Muscle of leg (tissue), 11 donors: ENCODE results near the gene ZNF236. TPM values are rescaled to one million over a fixed set of nuclear protein-coding genes. Genes with fewer than 3 reads are reported as not detected.

Experiments used
- DNase-seq: peaks from one replicate; pipeline ENCODE4 v3.0.0; 2013
- H3K27ac ChIP-seq: one replicate; pipeline ENCODE4 v1.5.1; 2013; ENCODE audit warnings: mild to moderate bottlenecking, low read length, control low read depth
- H3K27me3 ChIP-seq: one replicate; pipeline ENCODE4 v1.6.1; 2013; ENCODE audit warnings: low read length; ENCODE audit not compliant: control insufficient read depth, insufficient read depth
- H3K36me3 ChIP-seq: one replicate; pipeline ENCODE4 v1.6.1; 2013; ENCODE audit warnings: low read length; ENCODE audit not compliant: control insufficient read depth, insufficient read depth
- H3K4me1 ChIP-seq: one replicate; pipeline ENCODE4 v1.6.1; 2013; ENCODE audit warnings: low read length; ENCODE audit not compliant: control insufficient read depth, insufficient read depth
- H3K4me3 ChIP-seq: one replicate; pipeline ENCODE4 v1.5.1; 2013; ENCODE audit warnings: low read length, control low read depth
- H3K9me3 ChIP-seq: replicated peaks from 2 replicates; pipeline ENCODE4 v1.6.1; 2013; ENCODE audit warnings: low read depth, low read length; ENCODE audit not compliant: control insufficient read depth
- WGBS: methylation state at CpG from one replicate; pipeline ENCODE4 v1.1.5; 2013; ENCODE audit warnings: missing lambda C conversion rate; ENCODE audit not compliant: insufficient coverage; 5-methylcytosine and 5-hydroxymethylcytosine counted together
- polyA plus RNA-seq, 8 donors: library from polyadenylated mRNA; unstranded; fragments of 120-200 nt; gene quantifications; one replicate each; pipeline versions ENCODE4 v1.2.1 to v1.2.3, GENCODE V29; 2013; ENCODE audit warnings: inconsistent platforms in 1 of 8, low replicate concordance in 1 of 8; ENCODE audit not compliant: insufficient read length in 8 of 8, insufficient read depth in 1 of 8
- total RNA-seq: library from RNA; stranded (reverse); fragments of 120-200 nt; gene quantifications from one replicate; pipeline ENCODE4 v1.2.4, GENCODE V29; 2013

The ZNF236 gene
- total and polyA plus RNA-seq, 9 donors: 5.5 to 13.3 (median 6.1) TPM

GRCh38 chr18:76878426-76878825 lies 56.1 kb downstream of the ZNF236 start:
- WGBS: no CpG with 5 or more reads among the region's 5 CpGs
- H3K27ac ChIP-seq: no peak overlapping the region
- H3K27me3 ChIP-seq: no peaks in the 10 kb centered on the region
- no peak overlapping the region for H3K4me3 ChIP-seq
- no peaks in the 10 kb centered on the region for H3K9me3 ChIP-seq
- H3K36me3 ChIP-seq: peaks cover 36% of the 10 kb centered on the region
- H3K4me1 ChIP-seq: no peaks in the 10 kb centered on the region
- no peak for DNase-seq

- H3K36me3 ChIP-seq: peaks cover 37% of the 10 kb centered on the region
These were observed 57.7 kb downstream of the ZNF236 start for GRCh38 chr18:76880026-76880425.

GRCh38 chr18:76881744-76882143 lies 59.4 kb downstream of the ZNF236 start:
- Histone ChIP-seq H3K36me3 (peaks cover 49% of the 10 kb centered on the region), H3K27me3 (no peaks in the 10 kb centered on the region), H3K9me3 (no peaks in the 10 kb centered on the region), H3K27ac (no peak overlapping the region), H3K4me1 (no peaks in the 10 kb centered on the region), H3K4me3 (no peak overlapping the region)
- DNase-seq: no peak
- WGBS: 89% methylated on average over 4 of the region's 4 CpGs

More at GRCh38 chr18:76880026-76880425, 57.7 kb downstream of the ZNF236 start:
- 93% methylated on average over 17 of the region's 17 CpGs for WGBS
- DNase-seq: no peak
- H3K27me3 ChIP-seq: no peaks in the 10 kb centered on the region
- no peak overlapping the region for H3K4me3 ChIP-seq
- H3K9me3 ChIP-seq: no peaks in the 10 kb centered on the region
- H3K27ac ChIP-seq: no peak overlapping the region
- no peaks in the 10 kb centered on the region for H3K4me1 ChIP-seq

GRCh38 chr18:76882146-76882545 lies 59.8 kb downstream of the ZNF236 start:
- Histone ChIP-seq H3K9me3 (no peaks in the 10 kb centered on the region), H3K27me3 (no peaks in the 10 kb centered on the region), H3K27ac (no peak overlapping the region), H3K4me3 (no peak overlapping the region), H3K36me3 (peaks cover 49% of the 10 kb centered on the region), H3K4me1 (no peaks in the 10 kb centered on the region)
- DNase-seq: no peak
- WGBS: 50% methylated on average over 2 of the region's 5 CpGs

GRCh38 chr18:76885001-76885400 lies 62.6 kb downstream of the ZNF236 start:
- WGBS: 75% methylated on average over 4 of the region's 5 CpGs
- H3K27me3 ChIP-seq: no peaks in the 10 kb centered on the region
- H3K4me3 ChIP-seq: no peak overlapping the region
- H3K36me3 ChIP-seq: peaks cover 56% of the 10 kb centered on the region
- DNase-seq: no peak
- H3K9me3 ChIP-seq: no peaks in the 10 kb centered on the region
- no peaks in the 10 kb centered on the region for H3K4me1 ChIP-seq
- no peak overlapping the region for H3K27ac ChIP-seq

- Histone ChIP-seq H3K4me3 (no peak overlapping the region), H3K9me3 (no peaks in the 10 kb centered on the region), H3K27me3 (no peaks in the 10 kb centered on the region), H3K36me3 (peaks cover 46% of the 10 kb centered on the region), H3K4me1 (no peaks in the 10 kb centered on the region), H3K27ac (no peak overlapping the region)
- WGBS: 87% methylated on average over 6 of the region's 7 CpGs
- DNase-seq: no peak
These were observed 63.8 kb downstream of the ZNF236 start for GRCh38 chr18:76886112-76886511.

GRCh38 chr18:76889091-76889699 lies 66.8 kb downstream of the ZNF236 start:
- no peak for DNase-seq
- H3K9me3 ChIP-seq: no peaks in the 10 kb centered on the region
- no peaks in the 10 kb centered on the region for H3K27me3 ChIP-seq
- peaks cover 27% of the 10 kb centered on the region for H3K36me3 ChIP-seq
- no peak overlapping the region for H3K27ac ChIP-seq
- H3K4me1 ChIP-seq: no peaks in the 10 kb centered on the region
- WGBS: 96% methylated on average over 7 of the region's 8 CpGs
- no peak overlapping the region for H3K4me3 ChIP-seq

GRCh38 chr18:76892832-76893231 lies 70.5 kb downstream of the ZNF236 start:
- Histone ChIP-seq H3K27me3 (no peaks in the 10 kb centered on the region), H3K4me1 (no peaks in the 10 kb centered on the region), H3K27ac (no peak overlapping the region), H3K36me3 (peaks cover 48% of the 10 kb centered on the region), H3K4me3 (no peak overlapping the region), H3K9me3 (no peaks in the 10 kb centered on the region)
- 86% methylated on average over 3 of the region's 5 CpGs for WGBS
- DNase-seq: no peak

- WGBS: 88% methylated on average over 35 of the region's 37 CpGs
- H3K36me3 ChIP-seq: peaks cover 38% of the 10 kb centered on the region
- no peak for DNase-seq
- H3K9me3 ChIP-seq: no peaks in the 10 kb centered on the region
- H3K4me1 ChIP-seq: no peaks in the 10 kb centered on the region
- no peak overlapping the region for H3K27ac ChIP-seq
- H3K27me3 ChIP-seq: no peaks in the 10 kb centered on the region
- H3K4me3 ChIP-seq: no peak overlapping the region
These were observed 72.4 kb downstream of the ZNF236 start for GRCh38 chr18:76894566-76895346.

- WGBS: 100% methylated on average over 3 of the region's 3 CpGs
- Histone ChIP-seq H3K36me3 (peaks cover 38% of the 10 kb centered on the region), H3K4me3 (no peak overlapping the region), H3K9me3 (no peaks in the 10 kb centered on the region), H3K27ac (no peak overlapping the region), H3K4me1 (no peaks in the 10 kb centered on the region), H3K27me3 (no peaks in the 10 kb centered on the region)
- DNase-seq: no peak
These were observed 73.1 kb downstream of the ZNF236 start for GRCh38 chr18:76895498-76895897.
